LNCaP clone FGC (cell line): ENCODE results near the gene PNKD.

ENCODE experiments used
- DNase-seq: peaks from one replicate; pipeline ENCODE4 v3.0.0-alpha.2; 2011; ENCODE audit warnings: low read depth
- H3K4me3 ChIP-seq: 2 replicates; pipeline ENCODE4 v1.5.1; 2011; ENCODE audit warnings: mild to moderate bottlenecking, low read depth, low read length, control low read depth
- CTCF ChIP-seq: IDR thresholded peaks from 2 replicates; pipeline ENCODE4 v1.5.1; 2012; ENCODE audit warnings: mild to moderate bottlenecking; ENCODE audit not compliant: control insufficient read depth, insufficient read depth; ENCODE audit errors: extremely low read depth

PNKD gene

GRCh38 chr2:218269900-218270720 is at the start of gene PNKD, which contains the start of gene AAMP:
TSS of gene PNKD (plus strand) at chr2:218270519. CDS start at chr2:218270536, 17 bp downstream.
TSS of gene AAMP (minus strand) at chr2:218270137. CDS start at chr2:218270086, 51 bp downstream.
- DNase-seq, result peak; percentile 94
- no peak for TF ChIP-seq CTCF
- H3K4me3 ChIP-seq, result peak within 1 kb of the TSS; percentile 93

GRCh38 chr2:218221000-218221399 is 49.3 kb upstream of the PNKD start:
- no peak for TF ChIP-seq CTCF

GRCh38 chr2:218223046-218223445 is 47.3 kb upstream of the PNKD start:
- TF ChIP-seq CTCF, result no peak
- DNase-seq, result no peak
- no peak overlapping the region for H3K4me3 ChIP-seq

More at GRCh38 chr2:218221000-218221399, 49.3 kb upstream of the PNKD start:
- DNase-seq, result no peak
- no peak overlapping the region for H3K4me3 ChIP-seq

GRCh38 chr2:218224186-218224585 is 46.1 kb upstream of the PNKD start:
- no peak for DNase-seq
- no peak overlapping the region for H3K4me3 ChIP-seq
- no peak for TF ChIP-seq CTCF

GRCh38 chr2:218226903-218227302 is 43.4 kb upstream of the PNKD start:
- no peak for TF ChIP-seq CTCF
- no peak overlapping the region for H3K4me3 ChIP-seq
- DNase-seq, result no peak

GRCh38 chr2:218228366-218229090 is 41.8 kb upstream of the PNKD start:
- TF ChIP-seq CTCF, result no peak
- no peak for DNase-seq
- H3K4me3 ChIP-seq, result no peak overlapping the region
